Karpas-422 (cell line): ENCODE measurements around the gene AHNAK2. TPM values are rescaled to one million over a fixed set of nuclear protein-coding genes. Genes with fewer than 3 reads are reported as not detected.

Experiments
- DNase-seq: peaks from one replicate; pipeline ENCODE4 v3.0.0-alpha.2; 2015
- H2AFZ ChIP-seq: fragments of 200-600 bp; sonication (generic); 2 replicates; pipeline ENCODE4 v1.6.1; 2014; ENCODE audit warnings: antibody characterized with exemption, low read length, mixed read lengths
- H3K27ac ChIP-seq: fragments of 200-600 bp; sonication (generic); 2 replicates; pipeline ENCODE4 v1.5.1; 2014; ENCODE audit warnings: mild to moderate bottlenecking, low read length, moderate library complexity
- H3K27me3 ChIP-seq: fragments of 200-600 bp; sonication (generic); 2 replicates; pipeline ENCODE4 v1.6.1; 2014; ENCODE audit warnings: low read length, mixed read lengths
- H3K36me3 ChIP-seq: fragments of 200-600 bp; sonication (generic); 2 replicates; pipeline ENCODE4 v1.6.1; 2014; ENCODE audit warnings: low read length, mixed read lengths; ENCODE audit not compliant: insufficient read depth
- H3K4me1 ChIP-seq: fragments of 200-600 bp; sonication (generic); 2 replicates; pipeline ENCODE4 v1.6.1; 2014; ENCODE audit warnings: mild to moderate bottlenecking, low read length, mixed read lengths
- H3K4me2 ChIP-seq: fragments of 200-600 bp; sonication (generic); 2 replicates; pipeline ENCODE4 v1.6.1; 2014; ENCODE audit warnings: low read length, low read depth, mild to moderate bottlenecking; ENCODE audit not compliant: poor library complexity, severe bottlenecking
- H3K4me3 ChIP-seq: fragments of 200-600 bp; sonication (generic); 2 replicates; pipeline ENCODE4 v1.5.1; 2014; ENCODE audit warnings: mild to moderate bottlenecking, antibody characterized with exemption, low read length, mixed read lengths
- H3K79me2 ChIP-seq: fragments of 200-600 bp; sonication (generic); 2 replicates; pipeline ENCODE4 v1.6.1; 2014; ENCODE audit warnings: mild to moderate bottlenecking, low read length, mixed read lengths
- H3K9ac ChIP-seq: fragments of 200-600 bp; sonication (generic); 2 replicates; pipeline ENCODE4 v1.6.0; 2014; ENCODE audit warnings: low read length
- H3K9me2 ChIP-seq: fragments of 200-600 bp; sonication (generic), shearing (Covaris generic); replicated peaks from 2 replicates; pipeline ENCODE4 v1.6.0; 2014; ENCODE audit warnings: mild to moderate bottlenecking, low read length, moderate library complexity; ENCODE audit not compliant: insufficient read depth
- H3K9me3 ChIP-seq: fragments of 300-700, 200-600 bp; sonication (generic); 2 replicates; pipeline ENCODE4 v1.6.1; 2014; ENCODE audit warnings: low read length, mixed read lengths
- H4K20me1 ChIP-seq: fragments of 200-600 bp; sonication (generic); 2 replicates; pipeline ENCODE4 v1.6.1; 2014; ENCODE audit warnings: mild to moderate bottlenecking, antibody characterized with exemption, low read length, low read depth; ENCODE audit not compliant: insufficient read depth
- total RNA-seq: library from RNA; depleted of rRNA; stranded (reverse); fragments of >200 nt; shearing (Covaris generic); gene quantifications from 2 replicates; pipeline ENCODE4 v1.2.3, GENCODE V29; 2014; ENCODE audit warnings: low replicate concordance

The AHNAK2 gene
- total RNA-seq, 1 experiment from 2014 or later, result not detected

GRCh38 chr14:104929268-104930230 lies 48.6 kb downstream of the AHNAK2 start:
- Histone ChIP-seq H3K36me3 (peaks cover 29% of the 10 kb centered on the region), H2AFZ (no peak overlapping the region), H3K9me2 (no peaks in the 10 kb centered on the region), H4K20me1 (peaks cover 34% of the 10 kb centered on the region; the same call in 1 of the 2 replicates), H3K4me1 (peaks cover 41% of the 10 kb centered on the region), H3K27ac (no peak overlapping the region), H3K4me2 (no peak overlapping the region), H3K9me3 (no peaks in the 10 kb centered on the region), H3K27me3 (no peaks in the 10 kb centered on the region), H3K9ac (no peak overlapping the region), H3K4me3 (no peak overlapping the region), H3K79me2 (peaks cover 8% of the 10 kb centered on the region; the same call in 1 of the 2 replicates)
- DNase-seq, result no peak

DNA sequence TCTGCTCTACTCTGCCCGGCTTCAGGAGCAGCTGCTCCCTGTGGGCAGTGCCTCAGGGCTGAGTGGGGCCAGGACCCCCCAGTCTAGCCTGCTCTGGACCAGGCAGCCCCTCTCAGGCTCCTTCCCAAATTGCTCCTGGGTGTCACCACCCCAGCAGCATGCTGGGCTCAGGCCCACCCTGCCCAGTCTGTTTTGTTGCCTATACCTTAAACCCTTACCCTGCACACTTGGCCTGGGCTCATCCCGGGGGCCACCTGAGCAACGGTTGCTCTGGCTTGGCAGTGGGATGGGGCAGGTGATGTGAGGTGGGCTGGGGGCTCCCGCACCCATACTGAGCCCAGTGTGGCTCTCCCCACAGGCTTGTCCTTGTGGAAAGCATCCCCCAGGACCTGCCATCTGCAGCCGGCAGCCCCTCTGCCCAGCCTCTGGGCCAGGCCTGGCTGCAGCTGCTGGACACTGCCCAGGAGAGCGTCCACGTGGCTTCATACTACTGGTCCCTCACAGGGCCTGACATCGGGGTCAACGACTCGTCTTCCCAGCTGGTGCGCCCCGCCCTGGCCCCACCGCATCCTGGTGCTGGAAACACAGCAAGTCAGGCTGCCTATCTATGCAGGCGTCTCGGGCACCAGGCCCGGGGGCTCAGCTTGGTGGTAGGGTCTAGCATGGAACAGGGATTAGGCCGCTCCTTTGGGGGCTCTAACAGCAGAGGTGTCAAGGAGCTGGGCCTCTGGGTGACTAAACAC lies 49.6 kb downstream of the AHNAK2 start:
- no peak for DNase-seq
- H3K36me3 ChIP-seq, result peaks cover 29% of the 10 kb centered on the region
- no peak overlapping the region for H3K4me2 ChIP-seq

GRCh38 chr14:104927901-104928300 lies 50.3 kb downstream of the AHNAK2 start:
- peaks cover 29% of the 10 kb centered on the region for H3K36me3 ChIP-seq
- peak overlapping the region; percentile 97 for H3K27ac ChIP-seq
- H3K27me3 ChIP-seq, result no peaks in the 10 kb centered on the region
- DNase-seq, result peak; percentile 66
- no peak overlapping the region; the same call in 1 of the 2 replicates for H3K4me3 ChIP-seq
- no peaks in the 10 kb centered on the region for H3K9me2 ChIP-seq
- no peak overlapping the region for H2AFZ ChIP-seq
- H3K9ac ChIP-seq, result peak overlapping the region; percentile 95
- peaks cover 34% of the 10 kb centered on the region; the same call in 1 of the 2 replicates for H4K20me1 ChIP-seq
- H3K79me2 ChIP-seq, result peaks cover 8% of the 10 kb centered on the region; the same call in 1 of the 2 replicates
- H3K4me1 ChIP-seq, result peaks cover 54% of the 10 kb centered on the region
- peak overlapping the region; percentile 95 for H3K4me2 ChIP-seq
- H3K9me3 ChIP-seq, result peaks cover 5% of the 10 kb centered on the region; the same call in 1 of the 2 replicates

More for the DNA sequence above, 49.6 kb downstream of the AHNAK2 start:
- Histone ChIP-seq H2AFZ (no peak overlapping the region), H3K9ac (0 out of 2 replicates have a peak overlapping the region, but pooled peaks have one; percentile 10), H3K79me2 (peaks cover 8% of the 10 kb centered on the region; the same call in 1 of the 2 replicates), H3K9me3 (peaks cover 5% of the 10 kb centered on the region; the same call in 1 of the 2 replicates), H3K4me3 (no peak overlapping the region), H4K20me1 (peaks cover 34% of the 10 kb centered on the region; the same call in 1 of the 2 replicates), H3K27me3 (no peaks in the 10 kb centered on the region), H3K27ac (no peak overlapping the region), H3K9me2 (no peaks in the 10 kb centered on the region), H3K4me1 (peaks cover 51% of the 10 kb centered on the region)

- peaks cover 5% of the 10 kb centered on the region; the same call in 1 of the 2 replicates for H3K9me3 ChIP-seq
- H4K20me1 ChIP-seq, result peaks cover 34% of the 10 kb centered on the region; the same call in 1 of the 2 replicates
- H3K9me2 ChIP-seq, result no peaks in the 10 kb centered on the region
- H3K4me1 ChIP-seq, result peaks cover 57% of the 10 kb centered on the region
- no peak for DNase-seq
- H3K4me3 ChIP-seq, result peak overlapping the region; percentile 91
- H3K4me2 ChIP-seq, result peak overlapping the region; percentile 95
- H3K27ac ChIP-seq, result peak overlapping the region; percentile 97
- H2AFZ ChIP-seq, result no peak overlapping the region
- peaks cover 8% of the 10 kb centered on the region; the same call in 1 of the 2 replicates for H3K79me2 ChIP-seq
- peaks cover 29% of the 10 kb centered on the region for H3K36me3 ChIP-seq
- H3K27me3 ChIP-seq, result no peaks in the 10 kb centered on the region
- peak overlapping the region; percentile 95 for H3K9ac ChIP-seq
These were observed 50.8 kb downstream of the AHNAK2 start for GRCh38 chr14:104927432-104927816.

GRCh38 chr14:104926619-104927431 lies 51.3 kb downstream of the AHNAK2 start:
- Histone ChIP-seq H3K27ac (peak overlapping the region; percentile 97), H3K36me3 (peaks cover 29% of the 10 kb centered on the region), H3K9ac (peak overlapping the region; percentile 95), H3K4me2 (peak overlapping the region; percentile 95), H3K9me2 (no peaks in the 10 kb centered on the region), H3K4me1 (peaks cover 57% of the 10 kb centered on the region), H3K79me2 (peaks cover 8% of the 10 kb centered on the region; the same call in 1 of the 2 replicates), H3K4me3 (peak overlapping the region; percentile 91), H2AFZ (no peak overlapping the region), H3K9me3 (peaks cover 5% of the 10 kb centered on the region; the same call in 1 of the 2 replicates), H4K20me1 (peaks cover 34% of the 10 kb centered on the region; the same call in 1 of the 2 replicates), H3K27me3 (no peaks in the 10 kb centered on the region)
- DNase-seq, result peak; percentile 97

DNA sequence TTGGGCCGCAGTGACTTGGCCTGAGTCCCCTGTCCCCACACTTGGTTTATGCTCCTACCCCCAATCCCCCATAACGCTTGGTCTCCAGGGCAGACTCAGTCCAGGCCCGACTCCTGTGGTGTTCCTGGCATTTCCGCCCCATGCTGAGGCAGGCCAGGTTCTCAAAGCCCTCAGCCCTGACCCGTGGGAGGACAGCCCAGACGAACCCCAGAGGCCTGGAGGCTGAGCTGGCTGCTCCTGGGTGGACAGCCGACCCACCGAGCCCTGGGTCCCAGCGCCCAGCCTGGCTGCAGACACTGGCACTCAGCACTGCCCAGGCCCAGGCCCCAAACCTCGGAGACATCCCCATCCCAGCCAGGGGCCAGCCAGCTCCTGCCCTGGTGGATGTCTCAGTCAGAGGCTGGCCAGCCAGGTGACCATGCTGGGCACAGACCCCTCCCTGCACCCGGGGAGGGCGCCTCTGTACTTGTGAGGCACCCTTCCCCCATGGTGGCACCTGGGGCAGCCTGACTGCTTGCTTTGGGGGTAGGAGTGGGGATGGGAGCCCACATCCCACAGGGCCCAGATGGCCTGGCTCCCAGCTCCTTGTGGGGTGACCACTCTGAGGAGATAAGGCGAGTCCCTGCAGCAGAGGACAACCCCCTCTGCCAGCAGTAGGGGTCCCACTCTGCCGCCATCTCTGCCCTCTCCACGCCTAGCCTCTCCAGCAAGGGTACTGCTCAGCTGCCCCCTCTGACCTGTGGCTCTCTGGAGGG lies 52.1 kb downstream of the AHNAK2 start:
- DNase-seq, result peak; percentile 71
- H4K20me1 ChIP-seq, result peaks cover 34% of the 10 kb centered on the region; the same call in 1 of the 2 replicates
- H3K9me3 ChIP-seq, result peaks cover 5% of the 10 kb centered on the region; the same call in 1 of the 2 replicates
- H2AFZ ChIP-seq, result no peak overlapping the region
- peak overlapping the region; percentile 91 for H3K4me3 ChIP-seq
- H3K27ac ChIP-seq, result peak overlapping the region; percentile 97
- H3K79me2 ChIP-seq, result peaks cover 8% of the 10 kb centered on the region; the same call in 1 of the 2 replicates
- H3K9ac ChIP-seq, result peak overlapping the region; percentile 95
- H3K9me2 ChIP-seq, result no peaks in the 10 kb centered on the region
- no peaks in the 10 kb centered on the region for H3K27me3 ChIP-seq
- H3K4me2 ChIP-seq, result peak overlapping the region; percentile 95
- peaks cover 29% of the 10 kb centered on the region for H3K36me3 ChIP-seq
- H3K4me1 ChIP-seq, result peaks cover 58% of the 10 kb centered on the region
